ENCODE measurements around the gene JHY. TPM values are rescaled to one million over a fixed set of nuclear protein-coding genes. Genes with fewer than 3 reads are reported as not detected.

Gene JHY
- total and polyA plus RNA-seq, 2 donors (not counting 1 experiment from before 2014, with no cell fraction given), result 2.3 to 5.1 TPM

DNA sequence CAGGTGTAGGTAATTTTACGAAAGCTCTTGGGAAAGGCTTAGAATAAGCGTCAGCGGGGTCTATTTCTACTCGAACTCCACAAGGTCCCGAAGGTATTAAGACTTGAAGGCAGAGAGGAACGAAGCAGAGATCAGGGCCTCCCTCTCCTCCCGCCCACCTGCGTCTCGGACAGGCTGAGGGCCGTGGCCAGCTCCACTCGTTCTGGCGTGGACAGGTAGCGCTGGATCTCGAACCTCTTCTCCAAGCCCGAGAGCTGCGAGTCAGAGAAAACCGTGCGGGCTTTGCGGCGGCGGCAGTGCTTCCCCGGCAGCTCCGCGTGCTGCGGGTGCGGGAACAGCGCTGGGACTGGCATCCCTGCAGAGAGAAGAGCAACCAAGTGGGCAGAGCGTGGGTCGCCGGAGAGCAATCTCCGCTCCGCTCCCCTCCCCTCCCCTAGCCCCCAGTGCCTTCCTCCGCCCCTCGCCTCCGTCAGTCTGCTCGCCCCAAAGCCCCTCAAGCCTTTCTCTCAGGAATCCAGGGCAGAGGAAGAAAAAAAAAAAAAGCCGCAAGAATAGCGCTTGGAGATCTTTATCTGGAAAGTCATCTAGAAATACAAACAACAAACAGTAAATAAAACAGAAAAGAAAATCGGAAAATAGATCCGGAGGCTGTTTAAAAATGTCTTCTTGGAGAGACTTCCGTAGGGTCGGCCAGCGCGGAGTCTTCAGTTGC lies 96.7 kb downstream of the JHY start:
- Histone ChIP-seq H3K36me3 (replicated peaks in 1 of 2; ENCODE audit: control extremely low read depth in 1 of 2, control insufficient read depth in 1 of 2, extremely low read depth in 1 of 2, insufficient read depth in 2 of 2, low read length in 1 of 2) (no peaks in the 10 kb centered on the region), H3K4me3 (ENCODE audit: control extremely low read depth in 1 of 5, extremely low read depth in 1 of 5, insufficient read depth in 1 of 5, low read depth in 2 of 5, low read length in 4 of 5) (no peak overlapping the region), H3K9me3 (ENCODE audit: control extremely low read depth in 1 of 3, control insufficient read depth in 2 of 3, insufficient read depth in 1 of 3, low read length in 2 of 3) (peaks cover 0 to 35% (median 0%) of the 10 kb centered on the region in 3 donors), H4K20me1 (ENCODE audit: control insufficient read depth, insufficient read depth, low read length, poor library complexity, severe bottlenecking) (no peaks in the 10 kb centered on the region), H3K9ac (ENCODE audit: low read length) (no peak overlapping the region), H3K4me1 (ENCODE audit: control insufficient read depth in 2 of 2, insufficient read depth in 2 of 2, low read length in 2 of 2) (peaks cover 19 to 44% of the 10 kb centered on the region in 2 donors), H3K27ac (ENCODE audit: low read length in 2 of 2) (no peak overlapping the region), H3K27me3 (replicated peaks in 1 of 4; ENCODE audit: control extremely low read depth in 1 of 4, control insufficient read depth in 3 of 4, insufficient read depth in 4 of 4, low read length in 3 of 4) (peaks cover 2 to 88% (median 75%) of the 10 kb centered on the region in 4 experiments), H3K79me2 (ENCODE audit: control insufficient read depth, insufficient read depth, low read length) (no peaks in the 10 kb centered on the region), H2AFZ (ENCODE audit: insufficient read depth, low read depth, low read length, poor library complexity, severe bottlenecking) (no peak overlapping the region), H3K4me2 (replicated peaks; ENCODE audit: low read depth, low read length, poor library complexity, severe bottlenecking) (no peak overlapping the region)
- TF ChIP-seq EZH2 (IDR thresholded peaks at IDR 0.05; ENCODE audit: borderline replicate concordance, insufficient read depth, low read depth, low read length, poor library complexity, severe bottlenecking), result no peak
- TF ChIP-seq, protein P1, sequence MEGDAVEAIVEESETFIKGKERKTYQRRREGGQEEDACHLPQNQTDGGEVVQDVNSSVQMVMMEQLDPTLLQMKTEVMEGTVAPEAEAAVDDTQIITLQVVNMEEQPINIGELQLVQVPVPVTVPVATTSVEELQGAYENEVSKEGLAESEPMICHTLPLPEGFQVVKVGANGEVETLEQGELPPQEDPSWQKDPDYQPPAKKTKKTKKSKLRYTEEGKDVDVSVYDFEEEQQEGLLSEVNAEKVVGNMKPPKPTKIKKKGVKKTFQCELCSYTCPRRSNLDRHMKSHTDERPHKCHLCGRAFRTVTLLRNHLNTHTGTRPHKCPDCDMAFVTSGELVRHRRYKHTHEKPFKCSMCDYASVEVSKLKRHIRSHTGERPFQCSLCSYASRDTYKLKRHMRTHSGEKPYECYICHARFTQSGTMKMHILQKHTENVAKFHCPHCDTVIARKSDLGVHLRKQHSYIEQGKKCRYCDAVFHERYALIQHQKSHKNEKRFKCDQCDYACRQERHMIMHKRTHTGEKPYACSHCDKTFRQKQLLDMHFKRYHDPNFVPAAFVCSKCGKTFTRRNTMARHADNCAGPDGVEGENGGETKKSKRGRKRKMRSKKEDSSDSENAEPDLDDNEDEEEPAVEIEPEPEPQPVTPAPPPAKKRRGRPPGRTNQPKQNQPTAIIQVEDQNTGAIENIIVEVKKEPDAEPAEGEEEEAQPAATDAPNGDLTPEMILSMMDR (IDR thresholded peaks at IDR 0.05), result no peak
- Mint-ChIP-seq H3K4me3 (no peak overlapping the region), H3K27me3 (peaks cover 85% of the 10 kb centered on the region), H3K27ac (no peak overlapping the region), H3K9me3 (ENCODE audit: insufficient read depth) (no peaks in the 10 kb centered on the region), H3K4me1 (peaks cover 30% of the 10 kb centered on the region)
- DNase-seq (peak; percentile 18), ATAC-seq (ENCODE audit: low read depth) (no peak)
- WGBS (ENCODE audit: insufficient coverage), result 10% methylated on average over 33 of the region's 44 CpGs
- CTCF ChIA-PET, result no interaction called here
- POLR2A ChIA-PET, result interaction anchor here (0.6 to 0.7 kb wide), 2 partner anchors 93 to 123 kb away, joined by 4 to 5 read pairs; no protein-coding TSS in a partner anchor
- intact Hi-C loops (cut with micrococcal nuclease), result no loop called here

DNA sequence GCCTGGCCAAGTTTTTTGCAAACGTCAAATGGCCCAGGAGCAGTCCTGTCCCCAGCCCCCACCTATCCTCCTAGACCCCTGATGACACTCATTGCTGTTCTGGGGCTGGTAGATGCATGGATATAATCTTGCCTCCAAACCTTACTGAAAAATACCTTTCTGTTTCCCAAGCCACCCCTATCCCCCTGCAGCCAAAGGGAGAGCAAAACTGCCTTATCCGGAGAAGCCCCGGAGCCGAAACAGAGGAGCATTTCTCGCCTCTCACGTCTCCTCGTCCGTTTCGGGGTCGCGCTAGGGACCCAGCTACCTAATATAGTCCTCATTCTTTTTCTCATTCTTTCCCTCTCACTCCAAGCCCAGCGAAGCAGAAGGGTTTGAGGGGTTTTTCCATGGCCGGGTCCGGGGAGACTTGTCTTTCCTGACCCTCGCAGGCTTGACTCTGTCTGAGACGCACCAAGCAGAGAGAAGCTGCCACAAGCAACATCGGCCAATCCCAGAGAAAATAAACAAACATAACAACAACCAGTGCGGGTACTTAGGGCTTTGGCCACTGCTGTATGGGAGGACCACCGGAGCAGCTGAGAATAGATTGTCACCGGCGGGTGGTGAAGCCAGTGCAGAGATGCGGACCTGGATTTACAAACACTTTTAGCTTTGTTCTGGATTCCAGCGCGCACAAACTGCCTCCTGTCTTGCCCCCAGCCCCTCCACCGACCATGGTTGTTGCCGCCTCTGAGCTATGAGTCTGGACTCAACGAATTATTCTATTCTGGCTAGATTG lies 97.4 kb downstream of the JHY start:
- ATAC-seq (ENCODE audit: low read depth) (no peak), DNase-seq (peak; percentile 25)
- Histone ChIP-seq H4K20me1 (ENCODE audit: control insufficient read depth, insufficient read depth, low read length, poor library complexity, severe bottlenecking) (no peaks in the 10 kb centered on the region), H3K9me3 (ENCODE audit: control extremely low read depth in 1 of 3, control insufficient read depth in 2 of 3, insufficient read depth in 1 of 3, low read length in 2 of 3) (peaks cover 0 to 35% (median 0%) of the 10 kb centered on the region in 3 donors), H3K36me3 (replicated peaks in 1 of 2; ENCODE audit: control extremely low read depth in 1 of 2, control insufficient read depth in 1 of 2, extremely low read depth in 1 of 2, insufficient read depth in 2 of 2, low read length in 1 of 2) (no peaks in the 10 kb centered on the region), H2AFZ (ENCODE audit: insufficient read depth, low read depth, low read length, poor library complexity, severe bottlenecking) (no peak overlapping the region), H3K27me3 (replicated peaks in 1 of 4; ENCODE audit: control extremely low read depth in 1 of 4, control insufficient read depth in 3 of 4, insufficient read depth in 4 of 4, low read length in 3 of 4) (peaks cover 2 to 90% (median 77%) of the 10 kb centered on the region in 4 experiments), H3K4me3 (ENCODE audit: control extremely low read depth in 1 of 5, extremely low read depth in 1 of 5, insufficient read depth in 1 of 5, low read depth in 2 of 5, low read length in 4 of 5) (no peak overlapping the region), H3K9ac (ENCODE audit: low read length) (no peak overlapping the region), H3K4me1 (ENCODE audit: control insufficient read depth in 2 of 2, insufficient read depth in 2 of 2, low read length in 2 of 2) (peaks cover 26 to 48% of the 10 kb centered on the region in 2 donors), H3K4me2 (replicated peaks; ENCODE audit: low read depth, low read length, poor library complexity, severe bottlenecking) (no peak overlapping the region), H3K27ac (ENCODE audit: low read length in 2 of 2) (no peak overlapping the region), H3K79me2 (ENCODE audit: control insufficient read depth, insufficient read depth, low read length) (no peaks in the 10 kb centered on the region)
- Mint-ChIP-seq H3K27ac (no peak overlapping the region), H3K27me3 (peaks cover 82% of the 10 kb centered on the region), H3K4me3 (no peak overlapping the region), H3K4me1 (peaks cover 30% of the 10 kb centered on the region), H3K9me3 (ENCODE audit: insufficient read depth) (no peaks in the 10 kb centered on the region)
- CTCF ChIA-PET, result no interaction called here
- POLR2A ChIA-PET, result no interaction called here
- 8% methylated on average over 24 of the region's 27 CpGs for WGBS (ENCODE audit: insufficient coverage)
- TF ChIP-seq, protein P1 (IDR thresholded peaks at IDR 0.05), result no peak
- no peak for TF ChIP-seq EZH2 (IDR thresholded peaks at IDR 0.05; ENCODE audit: borderline replicate concordance, insufficient read depth, low read depth, low read length, poor library complexity, severe bottlenecking)
- intact Hi-C loops (cut with micrococcal nuclease), result no loop called here

Data from B cell (primary cell).